Measurements from ENCODE around the gene MEX3D. TPM values are rescaled to one million over a fixed set of nuclear protein-coding genes. Genes with fewer than 3 reads are reported as not detected.
"Not testable (repeated sequence)": the region's sequence is repeated elsewhere in the genome, so short reads cannot be mapped to it uniquely, and the experiment has no call there.

Gene MEX3D
- total RNA-seq, 1 donor from 2014 or later, result 19.3 TPM

- DNase-seq, result no peak
These were observed 3.2 kb upstream of the MEX3D start for GRCh38 chr19:1571358-1571757.

GRCh38 chr19:1570836-1571235 lies 2.7 kb upstream of the MEX3D start:
- DNase-seq, result no peak

GRCh38 chr19:1569997-1570396 lies 1.9 kb upstream of the MEX3D start:
- DNase-seq, result no peak

GRCh38 chr19:1567848-1568227 lies 287 bp downstream of the MEX3D start:
- no peak for DNase-seq

- DNase-seq, result no peak
These were observed 843 bp downstream of the MEX3D start for GRCh38 chr19:1567116-1567847.

- peak; percentile 73 for DNase-seq
These were observed 1.6 kb downstream of the MEX3D start for GRCh38 chr19:1566392-1567115.

- no peak for DNase-seq
These were observed 4.9 kb downstream of the MEX3D start for GRCh38 chr19:1563251-1563650.

- no peak for DNase-seq
These were observed 6.8 kb downstream of the MEX3D start for GRCh38 chr19:1561236-1561842.

- no peak for DNase-seq
These were observed 7.7 kb downstream of the MEX3D start for GRCh38 chr19:1560286-1560882.

GRCh38 chr19:1558552-1558951 lies 9.6 kb downstream of the MEX3D start:
- no peak for DNase-seq

- no peak for DNase-seq
These were observed 11.6 kb downstream of the MEX3D start for GRCh38 chr19:1556390-1557070.

GRCh38 chr19:1555487-1556389 lies 12.4 kb downstream of the MEX3D start:
- no peak for DNase-seq

GRCh38 chr19:1554968-1555367 lies 13.2 kb downstream of the MEX3D start:
- DNase-seq, result no peak

- DNase-seq, result no peak
These were observed 14.7 kb downstream of the MEX3D start for GRCh38 chr19:1553415-1553814.

GRCh38 chr19:1551068-1552040 lies 16.8 kb downstream of the MEX3D start:
- no peak for DNase-seq

GRCh38 chr19:1549332-1549945 lies 18.7 kb downstream of the MEX3D start:
- DNase-seq, result no peak

GRCh38 chr19:1540365-1540925 lies 27.7 kb downstream of the MEX3D start:
- DNase-seq, result peak; percentile 17

GRCh38 chr19:1539749-1540148 lies 28.4 kb downstream of the MEX3D start:
- not testable (repeated sequence) for DNase-seq

GRCh38 chr19:1538978-1539377 lies 29.1 kb downstream of the MEX3D start:
- no peak for DNase-seq

All from skin of body (tissue), 2 donors.